Smooth muscle cell (in vitro differentiated cells): ENCODE measurements around the gene GABRA1. TPM values are rescaled to one million over a fixed set of nuclear protein-coding genes. Genes with fewer than 3 reads are reported as not detected.

ENCODE experiments used
- DNase-seq: peaks from one replicate; lab custom pipeline; 2025; ENCODE audit not compliant: unreplicated experiment; lab: John Stamatoyannopoulos, UW
- H2AFZ ChIP-seq: fragments of 200-600 bp; sonication (generic); 2 replicates; pipeline ENCODE4 v1.6.0; 2016; ENCODE audit warnings: antibody characterized with exemption, low read depth, mild to moderate bottlenecking
- H3F3A ChIP-seq: fragments of 200-600 bp; sonication (generic); 2 replicates; pipeline ENCODE4 v1.6.0; 2017; ENCODE audit warnings: antibody characterized with exemption, low read depth
- H3K27ac ChIP-seq: fragments of 200-600 bp; sonication (generic); 2 replicates; pipeline ENCODE4 v1.5.1; 2016; ENCODE audit warnings: low read depth, mild to moderate bottlenecking
- H3K27me3 ChIP-seq: fragments of 200-600 bp; sonication (generic); 2 replicates; pipeline ENCODE4 v1.6.1; 2016; ENCODE audit warnings: low read depth, mild to moderate bottlenecking
- H3K36me3 ChIP-seq: fragments of 200-600 bp; sonication (generic); 2 replicates; pipeline ENCODE4 v1.5.1; 2016; ENCODE audit warnings: low read depth
- H3K4me1 ChIP-seq: fragments of 200-600 bp; sonication (generic); 2 replicates; pipeline ENCODE4 v1.5.1; 2016; ENCODE audit warnings: low read depth
- H3K4me2 ChIP-seq: fragments of 200-600 bp; sonication (generic); 2 replicates; pipeline ENCODE4 v1.6.0; 2016; ENCODE audit warnings: mild to moderate bottlenecking
- H3K4me3 ChIP-seq: fragments of 200-600 bp; sonication (generic); 2 replicates; pipeline ENCODE4 v1.5.1; 2016; ENCODE audit warnings: mild to moderate bottlenecking
- H3K79me2 ChIP-seq: fragments of 200-600 bp; sonication (generic); 2 replicates; pipeline ENCODE4 v1.6.0; 2016; ENCODE audit warnings: low read depth, mild to moderate bottlenecking
- H3K9ac ChIP-seq: fragments of 200-600 bp; sonication (generic); 2 replicates; pipeline ENCODE4 v1.6.0; 2016; ENCODE audit warnings: low read depth
- H3K9me3 ChIP-seq: fragments of 200-600 bp; sonication (generic); replicated peaks from 2 replicates; pipeline ENCODE4 v1.5.1; 2016; ENCODE audit warnings: low read depth
- H4K20me1 ChIP-seq: fragments of 200-600 bp; sonication (generic); 2 replicates; pipeline ENCODE4 v1.6.0; 2016; ENCODE audit warnings: low read depth
- CTCF ChIP-seq: fragments of 200-600 bp; sonication (generic); IDR thresholded peaks from 2 replicates; pipeline ENCODE4 v1.5.1; 2017; ENCODE audit warnings: borderline replicate concordance, mild to moderate bottlenecking, antibody characterized with exemption; ENCODE audit not compliant: insufficient read depth, poor library complexity, severe bottlenecking
- WGBS: methylation state at CpG from one replicate; pipeline ENCODE4 v1.1.7; 2016; ENCODE audit warnings: low lambda C conversion rate; 5-methylcytosine and 5-hydroxymethylcytosine counted together
- polyA plus RNA-seq: library from polyadenylated mRNA; unstranded; fragments of >200 nt; fragmentation: Nextera tagmentation; extraction: Ambion mirVana; gene quantifications from 2 replicates; pipeline ENCODE4 v1.2.1, GENCODE V29; 2016
- total RNA-seq: library from RNA; depleted of rRNA; stranded (reverse); fragments of >200 nt; gene quantifications from 2 replicates; pipeline ENCODE4 v1.2.3, GENCODE V29; 2014

Gene GABRA1
- total and polyA plus RNA-seq, 2 experiments from 2014 or later = 0.11 TPM; not detected in 1

- no peaks in the 10 kb centered on the region for H3K4me1 ChIP-seq
- no peak overlapping the region for H3K4me2 ChIP-seq
- H2AFZ ChIP-seq = no peak overlapping the region
- no peak overlapping the region for H3K27ac ChIP-seq
- 95% methylated on average over 1 of the region's 1 CpG for WGBS
- H3F3A ChIP-seq = no peaks in the 10 kb centered on the region
- no peaks in the 10 kb centered on the region for H3K79me2 ChIP-seq
- H4K20me1 ChIP-seq = no peaks in the 10 kb centered on the region
- no peak overlapping the region for H3K9ac ChIP-seq
- H3K36me3 ChIP-seq = no peaks in the 10 kb centered on the region
- H3K27me3 ChIP-seq = peaks cover 3% of the 10 kb centered on the region
- TF ChIP-seq CTCF = no peak
- H3K4me3 ChIP-seq = no peak overlapping the region
- H3K9me3 ChIP-seq = no peaks in the 10 kb centered on the region
- DNase-seq = no peak
Measured at GRCh38 chr5:161895514-161895913, 47.6 kb downstream of the GABRA1 start.

GRCh38 chr5:161897033-161897432 lies 49.1 kb downstream of the GABRA1 start:
- Histone ChIP-seq H3F3A (no peaks in the 10 kb centered on the region), H3K4me1 (no peaks in the 10 kb centered on the region), H3K36me3 (no peaks in the 10 kb centered on the region), H3K79me2 (no peaks in the 10 kb centered on the region), H3K27ac (no peak overlapping the region), H3K9me3 (no peaks in the 10 kb centered on the region), H2AFZ (no peak overlapping the region), H3K9ac (no peak overlapping the region), H3K27me3 (peaks cover 3% of the 10 kb centered on the region), H3K4me3 (no peak overlapping the region), H3K4me2 (no peak overlapping the region), H4K20me1 (no peaks in the 10 kb centered on the region)
- 91% methylated on average over 7 of the region's 7 CpGs for whole genome bisulfite sequencing
- no peak for DNase-seq
- no peak for TF ChIP-seq CTCF

- H3K36me3 ChIP-seq = no peaks in the 10 kb centered on the region
- no peaks in the 10 kb centered on the region for H3K4me1 ChIP-seq
- DNase-seq = no peak
- H3K27ac ChIP-seq = no peak overlapping the region
- H4K20me1 ChIP-seq = no peaks in the 10 kb centered on the region
- H3K9me3 ChIP-seq = no peaks in the 10 kb centered on the region
- no peaks in the 10 kb centered on the region for H3K79me2 ChIP-seq
- no peaks in the 10 kb centered on the region for H3F3A ChIP-seq
- peaks cover 3% of the 10 kb centered on the region for H3K27me3 ChIP-seq
- TF ChIP-seq CTCF = no peak
- H3K4me2 ChIP-seq = no peak overlapping the region
- H3K4me3 ChIP-seq = no peak overlapping the region
- H2AFZ ChIP-seq = no peak overlapping the region
- no peak overlapping the region for H3K9ac ChIP-seq
Measured at GRCh38 chr5:161899590-161899989, 51.7 kb downstream of the GABRA1 start.

GRCh38 chr5:161900981-161901380 lies 53.1 kb downstream of the GABRA1 start:
- H2AFZ ChIP-seq = no peak overlapping the region
- 94% methylated on average over 1 of the region's 1 CpG for WGBS
- H3K79me2 ChIP-seq = no peaks in the 10 kb centered on the region
- no peak for TF ChIP-seq CTCF
- H3K4me3 ChIP-seq = no peak overlapping the region
- no peak overlapping the region for H3K27ac ChIP-seq
- no peak for DNase-seq
- H3K4me2 ChIP-seq = no peak overlapping the region
- H4K20me1 ChIP-seq = no peaks in the 10 kb centered on the region
- no peaks in the 10 kb centered on the region for H3K27me3 ChIP-seq
- H3K9me3 ChIP-seq = no peaks in the 10 kb centered on the region
- no peaks in the 10 kb centered on the region for H3F3A ChIP-seq
- no peak overlapping the region for H3K9ac ChIP-seq
- no peaks in the 10 kb centered on the region for H3K36me3 ChIP-seq
- H3K4me1 ChIP-seq = no peaks in the 10 kb centered on the region
